LNCaP clone FGC (cell line): ENCODE measurements around the gene MAST3.

Experiments used
- DNase-seq: peaks from one replicate; pipeline ENCODE4 v3.0.0-alpha.2; 2011; ENCODE audit warnings: low read depth
- H3K4me3 ChIP-seq: 2 replicates; pipeline ENCODE4 v1.5.1; 2011; ENCODE audit warnings: mild to moderate bottlenecking, low read depth, low read length, control low read depth
- TF ChIP-seq, protein P1 (sequence below): IDR thresholded peaks from 2 replicates; pipeline ENCODE4 v1.5.1; 2012; ENCODE audit warnings: mild to moderate bottlenecking; ENCODE audit not compliant: control insufficient read depth, insufficient read depth; ENCODE audit errors: extremely low read depth

The MAST3 gene

DNA sequence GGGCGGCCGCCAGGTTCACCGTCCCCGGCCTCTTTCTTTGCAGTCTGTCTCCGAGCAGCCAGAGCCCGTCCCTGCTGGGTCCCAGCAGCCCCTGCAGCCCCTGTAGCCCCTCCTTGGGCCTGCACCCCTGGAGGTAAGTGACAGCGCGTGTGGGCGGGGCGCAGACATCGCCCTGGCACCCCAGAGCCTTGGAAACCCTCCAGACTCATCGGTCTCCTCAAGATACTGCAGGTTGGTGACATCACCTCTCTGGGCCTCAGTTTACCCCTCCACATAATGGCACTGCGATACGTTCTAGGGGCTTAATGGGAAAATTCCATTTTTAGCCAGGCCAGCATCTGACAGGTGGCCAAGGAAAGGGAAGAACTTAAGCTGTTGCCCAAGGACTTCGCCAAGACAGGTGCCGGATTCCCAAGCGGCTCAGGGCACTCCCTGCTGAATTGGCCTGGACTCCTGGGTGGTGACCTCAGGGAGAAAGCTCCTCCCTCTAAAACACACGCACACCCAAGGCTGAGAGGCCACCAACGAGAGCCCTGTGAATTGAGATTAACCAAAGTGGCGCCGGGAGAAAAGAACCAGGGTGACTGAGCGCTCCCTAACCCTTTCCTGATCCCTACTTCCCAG lies 13.1 kb downstream of the MAST3 start:
- TF ChIP-seq, protein P1, sequence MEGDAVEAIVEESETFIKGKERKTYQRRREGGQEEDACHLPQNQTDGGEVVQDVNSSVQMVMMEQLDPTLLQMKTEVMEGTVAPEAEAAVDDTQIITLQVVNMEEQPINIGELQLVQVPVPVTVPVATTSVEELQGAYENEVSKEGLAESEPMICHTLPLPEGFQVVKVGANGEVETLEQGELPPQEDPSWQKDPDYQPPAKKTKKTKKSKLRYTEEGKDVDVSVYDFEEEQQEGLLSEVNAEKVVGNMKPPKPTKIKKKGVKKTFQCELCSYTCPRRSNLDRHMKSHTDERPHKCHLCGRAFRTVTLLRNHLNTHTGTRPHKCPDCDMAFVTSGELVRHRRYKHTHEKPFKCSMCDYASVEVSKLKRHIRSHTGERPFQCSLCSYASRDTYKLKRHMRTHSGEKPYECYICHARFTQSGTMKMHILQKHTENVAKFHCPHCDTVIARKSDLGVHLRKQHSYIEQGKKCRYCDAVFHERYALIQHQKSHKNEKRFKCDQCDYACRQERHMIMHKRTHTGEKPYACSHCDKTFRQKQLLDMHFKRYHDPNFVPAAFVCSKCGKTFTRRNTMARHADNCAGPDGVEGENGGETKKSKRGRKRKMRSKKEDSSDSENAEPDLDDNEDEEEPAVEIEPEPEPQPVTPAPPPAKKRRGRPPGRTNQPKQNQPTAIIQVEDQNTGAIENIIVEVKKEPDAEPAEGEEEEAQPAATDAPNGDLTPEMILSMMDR, result no peak
- DNase-seq, result no peak
- peak overlapping the region; percentile 80 for H3K4me3 ChIP-seq

DNA sequence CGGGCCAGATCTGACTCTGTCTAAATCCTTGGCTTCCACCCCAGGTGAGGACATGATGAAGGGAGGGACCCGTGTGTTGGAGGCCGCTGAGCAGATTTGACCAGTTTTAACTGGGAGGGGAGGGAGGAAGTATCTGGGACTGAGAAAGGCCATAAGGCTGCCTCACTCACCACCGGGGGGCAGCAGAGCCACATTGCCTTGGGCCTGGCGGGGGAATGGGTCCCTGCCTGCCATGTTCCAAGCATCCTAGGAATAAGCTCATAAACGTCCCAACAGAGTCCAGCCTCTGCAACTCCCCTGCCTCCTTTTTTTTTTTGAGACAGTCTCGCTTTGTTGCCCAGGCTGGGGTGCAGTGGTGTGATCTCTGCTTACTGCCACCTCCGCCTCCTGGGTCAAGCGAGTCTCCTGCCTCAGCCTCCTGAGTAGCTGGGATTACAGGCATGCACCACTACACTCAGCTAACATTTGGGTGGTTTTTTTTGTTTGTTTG lies 15.5 kb downstream of the MAST3 start:
- TF ChIP-seq, protein P1, result peak; percentile 90
- no peak overlapping the region for H3K4me3 ChIP-seq
- DNase-seq, result peak; percentile 35

DNA sequence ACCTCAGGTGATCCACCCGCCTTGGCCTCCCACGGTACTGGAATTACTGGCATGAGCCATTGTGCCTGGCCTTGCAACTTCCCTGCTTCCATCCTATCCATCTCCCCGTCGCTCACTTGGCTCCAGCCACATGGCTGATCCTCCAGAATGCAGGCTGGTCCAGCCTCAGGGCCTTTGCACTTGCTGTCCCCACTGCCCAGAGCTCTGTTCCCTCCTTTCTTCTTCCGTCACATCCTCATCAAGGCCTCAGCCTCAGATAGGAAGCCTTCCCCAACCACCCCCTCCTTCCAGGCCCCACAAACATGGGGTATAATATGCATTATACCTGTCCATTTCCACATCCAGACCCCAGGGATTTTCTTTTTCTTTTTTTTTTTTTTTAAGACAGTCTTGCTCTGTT lies 16.2 kb downstream of the MAST3 start:
- TF ChIP-seq, protein P1, result no peak
- no peak for DNase-seq

DNA sequence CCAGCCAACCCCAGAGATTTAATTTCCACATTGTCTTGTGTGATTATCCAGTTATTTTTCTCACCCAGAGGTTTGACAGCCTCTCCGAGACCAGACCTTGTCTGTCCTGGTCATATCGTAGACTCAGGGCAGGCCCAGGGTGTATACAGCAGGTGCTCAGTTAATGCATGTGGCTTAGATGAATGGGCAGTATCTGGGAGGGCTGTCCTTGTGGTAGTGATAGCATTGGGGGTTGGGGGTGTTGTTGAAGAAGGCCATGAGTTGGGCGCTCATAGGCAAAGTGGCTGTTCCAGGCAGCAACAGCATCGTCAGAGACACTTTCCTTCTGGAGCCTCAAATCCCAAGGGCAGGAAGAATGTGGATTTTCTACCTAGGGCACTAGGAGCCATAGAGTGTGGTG lies 16.9 kb downstream of the MAST3 start:
- no peak overlapping the region for H3K4me3 ChIP-seq
- TF ChIP-seq, protein P1, result no peak
- DNase-seq, result no peak

More for the DNA sequence above, 16.2 kb downstream of the MAST3 start:
- no peak overlapping the region for H3K4me3 ChIP-seq

DNA sequence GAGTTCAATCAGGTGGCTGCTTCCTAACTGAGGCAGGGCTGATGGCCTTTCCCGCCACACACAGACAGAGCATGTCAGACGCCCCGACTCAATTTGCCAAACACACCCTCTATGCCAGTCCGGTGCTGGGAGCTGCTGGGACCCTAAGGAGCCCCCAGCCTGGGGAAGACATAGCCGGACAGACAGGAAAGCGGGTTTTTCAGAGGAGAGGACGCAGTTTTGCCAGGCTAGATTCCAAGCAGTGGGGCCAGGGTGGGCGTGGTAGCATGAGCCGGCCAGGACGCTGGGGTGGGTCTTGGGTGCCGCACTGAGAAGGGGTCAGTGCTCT lies 19.8 kb downstream of the MAST3 start:
- DNase-seq, result no peak
- H3K4me3 ChIP-seq, result peak overlapping the region; percentile 43
- TF ChIP-seq, protein P1, result no peak

DNA sequence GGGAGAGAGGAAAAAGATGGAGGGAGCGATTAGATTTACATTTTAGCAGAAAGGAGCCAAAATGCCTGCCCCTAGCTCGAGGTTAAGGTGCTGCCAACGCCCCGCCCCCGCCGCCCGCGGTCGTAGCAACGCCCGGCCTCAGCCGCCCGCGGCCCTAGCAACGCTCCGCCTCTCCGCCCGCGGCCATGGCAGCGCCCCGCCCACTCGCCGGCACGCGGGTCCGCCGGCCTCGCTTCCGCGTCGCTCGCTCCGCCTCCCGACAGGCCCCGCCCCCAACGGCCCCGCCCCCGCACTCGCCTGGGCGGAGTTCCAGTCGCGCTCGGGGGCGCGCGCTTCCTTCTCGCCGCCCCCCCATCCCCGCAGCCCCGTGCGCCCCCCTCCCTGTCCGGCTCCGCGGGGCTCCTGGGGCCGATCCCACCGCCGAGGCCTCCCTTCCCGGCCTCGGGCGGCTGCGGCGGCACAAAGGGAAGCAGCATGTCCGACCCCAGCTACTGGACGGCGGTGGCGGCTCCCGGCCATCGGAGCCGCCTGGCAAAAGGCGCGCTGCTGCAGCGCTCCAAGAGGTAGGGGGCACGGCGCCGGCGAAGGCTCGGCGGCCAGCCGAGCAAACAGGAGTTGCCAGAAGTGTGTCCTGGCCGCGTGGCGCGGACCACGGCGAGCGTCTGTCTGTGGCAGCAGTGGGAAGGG lies 20.3 kb downstream of the MAST3 start:
- H3K4me3 ChIP-seq, result peak overlapping the region; percentile 82
- TF ChIP-seq, protein P1, result 0 out of 2 replicates have a peak, but pooled peaks have one; percentile 8
- DNase-seq, result peak; percentile 44

DNA sequence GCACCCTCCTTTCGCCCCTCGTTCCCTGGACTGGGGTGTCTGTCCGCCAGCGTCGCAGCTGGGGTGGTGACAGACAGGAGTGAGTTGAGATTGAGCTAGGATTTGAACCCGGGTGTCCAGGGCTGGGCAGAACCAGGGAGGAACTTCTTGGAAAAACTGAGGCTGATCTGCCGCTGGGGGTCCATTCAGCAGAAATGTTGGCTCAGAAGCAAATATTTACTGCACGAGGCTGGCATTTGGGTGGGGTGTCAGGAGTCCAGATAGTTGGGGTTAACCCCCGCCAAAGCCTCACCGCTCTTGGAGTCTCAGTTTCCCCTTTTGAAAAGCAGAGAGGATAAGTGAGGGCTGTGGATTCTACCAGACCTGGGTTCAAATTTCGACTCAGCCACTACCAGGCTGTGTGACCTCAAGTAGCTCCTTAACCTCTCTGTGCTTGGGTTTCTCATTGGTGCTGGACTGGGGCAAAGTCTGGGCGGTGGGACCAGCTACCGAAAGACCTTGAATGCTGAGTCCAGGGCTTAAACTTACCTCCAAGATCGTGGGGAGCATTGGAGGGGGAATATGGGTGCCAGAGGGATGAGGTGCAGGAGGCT lies 20.9 kb downstream of the MAST3 start:
- TF ChIP-seq, protein P1, result no peak
- H3K4me3 ChIP-seq, result peak overlapping the region; percentile 82
- no peak for DNase-seq
